Measurements from ENCODE around the gene AK3. TPM values are rescaled to one million over a fixed set of nuclear protein-coding genes. Genes with fewer than 3 reads are reported as not detected.

Gene AK3
- total and polyA plus RNA-seq, 10 of the 15 experiments (the other 5 are each of a cell fraction or from before 2014, with no cell fraction given) = 14.2 to 86.6 (median 43.9) TPM

GRCh38 chr9:4734150-4734549, 6.9 kb downstream of the AK3 start:
- in situ Hi-C loops (cut with MboI) (no loop called here), intact Hi-C loops (cut with micrococcal nuclease; ENCODE audit: unreplicated experiment) (no loop called here)
- Histone ChIP-seq H3K9ac (ENCODE audit: control insufficient read depth, insufficient read depth, low read length) (no peak overlapping the region), H3K4me2 (ENCODE audit: control insufficient read depth, insufficient read depth) (no peak overlapping the region), H3K9me3 (replicated peaks; ENCODE audit: control insufficient read depth, insufficient read depth, low read length) (no peaks in the 10 kb centered on the region; the same call in 2 of the 3 replicates), H2AFZ (ENCODE audit: control insufficient read depth, low read depth, low read length) (no peak overlapping the region), H3K27ac (ENCODE audit: control insufficient read depth, insufficient read depth) (no peak overlapping the region), H3K4me1 (ENCODE audit: control insufficient read depth, insufficient read depth, low read length) (peaks cover 7% of the 10 kb centered on the region), H3K4me3 (no peak overlapping the region), H3K36me3 (ENCODE audit: control insufficient read depth in 2 of 2, insufficient read depth in 2 of 2, low read length in 1 of 2) (no peaks in the 10 kb centered on the region), H3K27me3 (replicated peaks in 1 of 2; ENCODE audit: control insufficient read depth in 2 of 2, insufficient read depth in 2 of 2, low read length in 1 of 2) (no peaks in the 10 kb centered on the region), H3K79me2 (ENCODE audit: control insufficient read depth, insufficient read depth, low read length) (peaks cover 86% of the 10 kb centered on the region), H4K20me1 (ENCODE audit: control insufficient read depth, insufficient read depth) (no peaks in the 10 kb centered on the region)
- no TSS peak for BruUV-seq (replicated peaks)
- peak; percentile 56 for ATAC-seq
- 100% methylated on average over 2 of the region's 2 CpGs for WGBS (ENCODE audit: insufficient coverage, insufficient replicate concordance, low lambda C conversion rate, missing lambda C conversion rate)
- ChIA-PET RAD21 (ENCODE audit: unreplicated experiment) (interaction anchor here (0.7 to 1.0 kb wide), 2 partner anchors 10 to 53 kb away, joined by 3 read pairs; no protein-coding TSS in a partner anchor), POLR2A (interaction anchor here (0.7 to 1.1 kb wide), 2 partner anchors 53 to 60 kb away, joined by 3 read pairs; no protein-coding TSS in a partner anchor), CTCF (interaction anchor here (0.6 to 1.0 kb wide), 4 partner anchors 10 to 137 kb away, joined by 3 to 4 read pairs (median 3); partner anchors contain the start of gene CDC37L1), SMC1A (ENCODE audit: uncharacterized antibody, unreplicated experiment) (interaction anchor here (0.6 to 2.9 kb wide), 3 partner anchors 28 to 90 kb away, joined by 3 to 9 read pairs (median 5); no protein-coding TSS in a partner anchor)
- TF ChIP-seq ZNF592 (IDR thresholded peaks at IDR 0.05) = no peak
- TF ChIP-seq, protein P1, sequence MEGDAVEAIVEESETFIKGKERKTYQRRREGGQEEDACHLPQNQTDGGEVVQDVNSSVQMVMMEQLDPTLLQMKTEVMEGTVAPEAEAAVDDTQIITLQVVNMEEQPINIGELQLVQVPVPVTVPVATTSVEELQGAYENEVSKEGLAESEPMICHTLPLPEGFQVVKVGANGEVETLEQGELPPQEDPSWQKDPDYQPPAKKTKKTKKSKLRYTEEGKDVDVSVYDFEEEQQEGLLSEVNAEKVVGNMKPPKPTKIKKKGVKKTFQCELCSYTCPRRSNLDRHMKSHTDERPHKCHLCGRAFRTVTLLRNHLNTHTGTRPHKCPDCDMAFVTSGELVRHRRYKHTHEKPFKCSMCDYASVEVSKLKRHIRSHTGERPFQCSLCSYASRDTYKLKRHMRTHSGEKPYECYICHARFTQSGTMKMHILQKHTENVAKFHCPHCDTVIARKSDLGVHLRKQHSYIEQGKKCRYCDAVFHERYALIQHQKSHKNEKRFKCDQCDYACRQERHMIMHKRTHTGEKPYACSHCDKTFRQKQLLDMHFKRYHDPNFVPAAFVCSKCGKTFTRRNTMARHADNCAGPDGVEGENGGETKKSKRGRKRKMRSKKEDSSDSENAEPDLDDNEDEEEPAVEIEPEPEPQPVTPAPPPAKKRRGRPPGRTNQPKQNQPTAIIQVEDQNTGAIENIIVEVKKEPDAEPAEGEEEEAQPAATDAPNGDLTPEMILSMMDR (IDR thresholded peaks at IDR 0.05 in 2 of 3, conservative IDR thresholded peaks at IDR 0.05 in 1 of 3; ENCODE audit: control insufficient read depth in 2 of 3, extremely low read depth in 1 of 3, insufficient read depth in 1 of 3, low read depth in 3 of 3, low read length in 3 of 3) = 0 out of 6 replicates have a peak, but pooled peaks of 1 of the 3 experiments have one; percentile 8
- no peak for FAIRE-seq
- no peak for DNase-seq (ENCODE audit: low read depth, low spot score)
